Embryonic facial prominence (tissue), 1 donor: ENCODE results near the gene LRRC37A2.
"Not testable (repeated sequence)": the region's sequence is repeated elsewhere in the genome, so short reads cannot be mapped to it uniquely, and the experiment has no call there.

Experiments used
- DNase-seq: peaks from one replicate; pipeline ENCODE4 v3.0.0-alpha.2; 2016; ENCODE audit errors: extremely low spot score

Gene LRRC37A2

GRCh38 chr17:46598344-46598931 lies 86.2 kb downstream of the LRRC37A2 start:
- DNase-seq = not testable (repeated sequence)

- not testable (repeated sequence) for DNase-seq
These were observed 88.5 kb downstream of the LRRC37A2 start for GRCh38 chr17:46600767-46601166.

GRCh38 chr17:46603125-46603524 lies 90.9 kb downstream of the LRRC37A2 start:
- not testable (repeated sequence) for DNase-seq
